Measurements from ENCODE around the gene ATP13A4. TPM values are rescaled to one million over a fixed set of nuclear protein-coding genes. Genes with fewer than 3 reads are reported as not detected.

Gene ATP13A4
- polyA plus RNA-seq, 1 donor, result 0.72 TPM

- no peak for DNase-seq
These were observed 166.3 kb downstream of the ATP13A4 start for GRCh38 chr3:193388361-193388760.

GRCh38 chr3:193387596-193387995, 167.1 kb downstream of the ATP13A4 start:
- no peak for DNase-seq

GRCh38 chr3:193378706-193379105, 176.0 kb downstream of the ATP13A4 start, which contains the start of gene ATP13A5:
Gene ATP13A5 (minus strand): TSS chr3:193378753. CDS start chr3:193378725, 28 bp downstream.
- no peak for DNase-seq

- DNase-seq, result no peak
These were observed 177.1 kb downstream of the ATP13A4 start for GRCh38 chr3:193377591-193377990.

- no peak for DNase-seq
These were observed 179.1 kb downstream of the ATP13A4 start for GRCh38 chr3:193375614-193376013.

GRCh38 chr3:193372783-193373182, 181.9 kb downstream of the ATP13A4 start:
- no peak for DNase-seq

GRCh38 chr3:193367868-193368267, 186.8 kb downstream of the ATP13A4 start:
- DNase-seq, result no peak

- DNase-seq, result no peak
These were observed 197.4 kb downstream of the ATP13A4 start for GRCh38 chr3:193357291-193357690.

GRCh38 chr3:193354423-193354822, 200.3 kb downstream of the ATP13A4 start:
- DNase-seq, result no peak

Other genes starting within 250 kb of the ATP13A4 start
- gene ATP13A5, start 176.1 kb downstream of the ATP13A4 start, polyA plus RNA-seq (ENCODE audit: insufficient read length), result 0.88 TPM
- 41.9 TPM for gene OPA1, start 38.3 kb upstream of the ATP13A4 start, polyA plus RNA-seq (ENCODE audit: insufficient read length)

Measured in hindlimb muscle (tissue), 1 donor.